IMR-90 (cell line): ENCODE results near the gene C2orf92.

Experiments
- CEBPB ChIP-seq: IDR thresholded peaks from 2 replicates; pipeline ENCODE4 v1.6.1; 2012; ENCODE audit warnings: low read depth, low read length, improper control_type of control experiment
- FOS ChIP-seq: fragments of 150-350 bp; IDR thresholded peaks from 2 replicates; pipeline ENCODE4 v1.6.1; 2016; ENCODE audit warnings: low read depth, low read length
- MAZ ChIP-seq: IDR thresholded peaks from 2 replicates; pipeline ENCODE4 v1.6.1; 2012; ENCODE audit warnings: low read depth, mild to moderate bottlenecking, low read length, improper control_type of control experiment, moderate library complexity, borderline replicate concordance
- POLR2A ChIP-seq: IDR thresholded peaks from 2 replicates; pipeline ENCODE4 v1.6.1; 2012; ENCODE audit warnings: mild to moderate bottlenecking, low read depth, low read length
- RAD21 ChIP-seq: IDR thresholded peaks from 2 replicates; pipeline ENCODE4 v1.6.1; 2012; ENCODE audit warnings: low read length, improper control_type of control experiment
- TF ChIP-seq, protein P1 (sequence below): conservative IDR thresholded peaks from 2 replicates; pipeline ENCODE4 v1.5.1; 2012; ENCODE audit warnings: mild to moderate bottlenecking, low read depth, low read length, improper control_type of control experiment

DNA sequence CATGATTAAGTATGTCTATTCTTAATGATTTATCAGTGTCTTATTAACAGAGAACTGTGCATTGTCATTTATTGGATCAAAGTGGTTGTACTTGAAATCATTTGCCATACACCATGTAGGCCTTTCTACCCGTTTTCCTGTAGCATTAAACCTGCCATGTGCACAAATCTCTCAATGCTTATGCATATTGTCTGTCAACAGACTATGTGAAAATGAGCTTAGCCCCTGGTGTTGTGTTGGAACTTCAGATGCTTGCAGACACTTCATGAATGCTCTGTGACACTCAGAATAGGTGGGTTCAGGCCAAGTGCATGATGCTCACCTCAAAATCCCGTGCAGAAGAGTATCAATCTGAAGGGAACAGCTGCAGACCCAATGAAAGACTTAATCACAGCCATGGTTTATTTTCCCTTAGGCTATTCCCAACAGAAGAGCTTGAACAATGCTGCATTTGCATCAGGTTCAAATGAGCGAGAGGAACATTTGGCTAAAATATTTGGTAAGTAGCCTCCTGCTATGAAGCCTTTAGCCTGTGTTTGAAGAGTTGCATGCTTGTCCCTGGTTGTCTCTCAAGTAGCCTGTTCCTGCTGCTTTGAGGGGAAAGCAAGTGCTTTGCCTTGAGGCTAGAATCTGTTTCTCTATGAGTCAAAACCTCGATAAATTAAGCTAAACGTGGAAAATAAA, 6.1 kb downstream of the C2orf92 start:
- TF ChIP-seq, protein P1, sequence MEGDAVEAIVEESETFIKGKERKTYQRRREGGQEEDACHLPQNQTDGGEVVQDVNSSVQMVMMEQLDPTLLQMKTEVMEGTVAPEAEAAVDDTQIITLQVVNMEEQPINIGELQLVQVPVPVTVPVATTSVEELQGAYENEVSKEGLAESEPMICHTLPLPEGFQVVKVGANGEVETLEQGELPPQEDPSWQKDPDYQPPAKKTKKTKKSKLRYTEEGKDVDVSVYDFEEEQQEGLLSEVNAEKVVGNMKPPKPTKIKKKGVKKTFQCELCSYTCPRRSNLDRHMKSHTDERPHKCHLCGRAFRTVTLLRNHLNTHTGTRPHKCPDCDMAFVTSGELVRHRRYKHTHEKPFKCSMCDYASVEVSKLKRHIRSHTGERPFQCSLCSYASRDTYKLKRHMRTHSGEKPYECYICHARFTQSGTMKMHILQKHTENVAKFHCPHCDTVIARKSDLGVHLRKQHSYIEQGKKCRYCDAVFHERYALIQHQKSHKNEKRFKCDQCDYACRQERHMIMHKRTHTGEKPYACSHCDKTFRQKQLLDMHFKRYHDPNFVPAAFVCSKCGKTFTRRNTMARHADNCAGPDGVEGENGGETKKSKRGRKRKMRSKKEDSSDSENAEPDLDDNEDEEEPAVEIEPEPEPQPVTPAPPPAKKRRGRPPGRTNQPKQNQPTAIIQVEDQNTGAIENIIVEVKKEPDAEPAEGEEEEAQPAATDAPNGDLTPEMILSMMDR: no peak
- TF ChIP-seq MAZ: no peak
- no peak for TF ChIP-seq CEBPB
- TF ChIP-seq FOS: no peak
- TF ChIP-seq POLR2A: no peak
- no peak for TF ChIP-seq RAD21
